Measurements from ENCODE around the gene FLT3. TPM values are rescaled to one million over a fixed set of nuclear protein-coding genes. Genes with fewer than 3 reads are reported as not detected.
"Not testable (repeated sequence)": the region's sequence is repeated elsewhere in the genome, so short reads cannot be mapped to it uniquely, and the experiment has no call there.

The FLT3 gene
- total RNA-seq, 2 experiments from 2014 or later = not detected

DNA sequence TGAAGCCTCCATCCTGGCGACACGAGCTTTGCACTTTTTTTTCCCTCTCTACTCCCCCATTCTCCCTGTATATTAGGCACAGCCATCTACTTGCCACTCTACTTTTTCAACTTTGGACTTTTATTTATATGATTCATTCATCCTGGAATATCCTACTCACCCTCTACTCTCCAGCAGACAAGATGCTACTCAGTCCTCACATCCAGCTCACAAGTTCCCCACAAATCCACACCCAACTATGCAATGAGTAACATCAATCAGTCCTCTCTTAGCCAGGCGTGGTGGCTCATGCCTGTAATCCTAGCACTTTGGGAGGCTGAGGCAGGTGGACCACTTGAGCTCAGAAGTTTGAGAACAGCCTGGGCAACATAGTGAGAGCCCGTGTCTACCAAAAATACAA is 88.0 kb downstream of the FLT3 start:
- CTCF ChIA-PET = interaction anchor here (1.0 kb wide), 1 partner anchor 9 kb away, joined by 3 read pairs; no protein-coding TSS in a partner anchor
- POLR2A ChIA-PET = no interaction called here

DNA sequence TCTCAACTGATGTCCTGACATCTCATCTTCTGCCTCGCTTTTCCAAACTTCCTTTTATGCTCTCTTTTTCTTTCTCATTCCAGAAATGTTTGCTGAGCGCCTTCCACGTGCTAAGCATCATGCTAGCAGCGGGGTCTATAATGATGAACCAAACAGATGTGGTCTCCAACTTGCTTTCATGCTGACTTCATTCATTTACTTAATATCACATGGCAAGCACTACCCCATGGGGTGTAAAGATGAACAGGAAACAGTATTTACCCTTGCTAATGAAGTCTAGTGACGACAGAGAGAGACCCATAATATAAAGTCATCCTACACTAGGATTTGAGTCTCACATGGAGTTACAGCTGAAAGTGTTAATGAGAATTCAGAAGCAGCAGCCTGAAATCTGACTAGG is 90.3 kb downstream of the FLT3 start:
- ChIA-PET POLR2A (no interaction called here), CTCF (no interaction called here)

DNA sequence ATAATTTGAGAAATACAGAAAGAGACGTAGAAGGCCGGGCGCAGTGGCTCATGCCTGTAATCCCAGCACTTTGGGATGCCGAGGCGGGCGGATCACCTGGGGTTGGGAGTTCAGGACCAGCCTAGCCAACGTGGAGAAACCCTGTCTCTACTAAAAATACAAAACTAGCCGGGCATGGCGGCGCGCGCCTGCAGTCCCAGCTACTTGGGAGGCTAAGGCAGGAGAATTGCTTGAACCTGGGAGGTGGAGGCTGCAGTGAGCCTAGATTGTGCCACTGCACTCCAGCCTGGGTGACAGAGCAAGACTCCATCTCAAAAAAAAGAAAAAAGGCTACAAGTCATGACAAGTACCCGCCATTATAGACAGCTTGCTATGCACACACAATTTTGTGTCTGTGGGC is 95.4 kb downstream of the FLT3 start:
- POLR2A ChIA-PET, CTCF ChIA-PET: not testable (repeated sequence)

DNA sequence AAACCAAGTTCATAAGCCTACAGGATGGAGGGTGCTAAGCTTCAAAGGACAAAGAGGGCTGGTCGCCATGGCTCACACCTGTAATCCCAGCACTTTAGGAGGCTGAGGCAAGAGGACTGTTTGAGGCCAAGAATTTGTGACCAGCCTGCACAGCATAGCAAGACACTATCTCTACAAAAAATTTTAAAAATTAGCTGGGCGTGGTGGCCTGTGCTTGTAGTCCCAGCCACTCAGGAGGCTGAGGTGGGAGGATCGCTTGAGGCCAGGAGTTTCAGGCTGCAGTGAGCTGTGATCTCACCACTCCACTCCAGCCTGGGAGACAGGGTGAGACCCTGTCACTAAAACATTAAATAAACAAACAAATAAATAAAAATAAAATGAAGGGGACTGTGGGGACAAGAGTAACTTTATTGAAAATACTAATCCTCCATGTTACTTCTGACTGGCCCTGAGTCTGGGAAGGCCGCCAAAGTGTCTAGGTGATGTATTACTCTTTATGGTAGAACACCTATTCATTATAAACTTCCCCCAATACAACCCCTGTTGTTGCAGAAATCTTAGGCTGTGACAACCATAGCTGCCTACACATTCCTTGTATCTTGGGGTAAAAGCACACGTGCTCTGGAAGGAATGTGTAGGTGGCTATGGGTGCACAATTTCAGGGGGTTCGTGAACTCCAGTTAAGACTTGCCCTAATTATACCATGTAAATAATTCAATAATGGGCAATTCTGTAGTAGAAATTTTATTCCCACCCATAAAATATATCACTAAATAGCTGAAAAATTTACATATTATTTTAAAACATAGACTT is 97.3 kb downstream of the FLT3 start:
- CTCF ChIA-PET = interaction anchor here (0.5 kb wide), 1 partner anchor 61 kb away, joined by 3 read pairs; no protein-coding TSS in a partner anchor
- POLR2A ChIA-PET = no interaction called here

DNA sequence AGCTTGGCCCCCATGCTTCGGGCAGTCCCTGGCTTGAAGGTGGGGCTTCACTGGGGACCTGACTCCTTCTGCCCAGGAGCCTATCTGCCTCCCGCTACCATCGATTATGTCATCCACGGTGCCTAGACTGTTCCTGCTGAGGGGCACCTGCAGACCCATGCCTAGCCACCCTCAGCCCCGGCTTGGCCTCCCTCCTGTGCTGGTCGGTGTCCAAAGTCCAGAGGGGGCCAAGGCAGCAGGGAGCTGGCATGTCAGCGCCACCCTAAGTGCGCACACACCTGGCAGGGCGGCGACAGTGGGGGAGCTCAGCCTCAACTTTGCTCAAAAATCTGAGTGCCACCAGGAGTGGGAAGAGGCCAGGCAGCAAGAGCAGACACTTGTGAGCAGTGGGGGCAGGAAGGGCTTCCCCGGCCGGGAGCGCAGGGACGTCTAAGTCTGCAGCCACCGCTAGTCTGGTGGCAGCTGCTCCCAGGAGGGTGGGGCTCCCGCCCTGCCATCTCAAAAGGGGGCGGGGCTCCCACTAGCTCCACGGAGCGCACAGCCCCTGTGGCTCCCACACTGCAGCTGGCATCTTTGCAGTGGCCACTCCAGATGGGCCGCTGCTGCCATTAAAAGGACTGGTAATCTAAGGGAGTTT is 98.4 kb downstream of the FLT3 start:
- POLR2A ChIA-PET = no interaction called here
- CTCF ChIA-PET = interaction anchor here (0.5 kb wide), 1 partner anchor 62 kb away, joined by 3 read pairs; no protein-coding TSS in a partner anchor

DNA sequence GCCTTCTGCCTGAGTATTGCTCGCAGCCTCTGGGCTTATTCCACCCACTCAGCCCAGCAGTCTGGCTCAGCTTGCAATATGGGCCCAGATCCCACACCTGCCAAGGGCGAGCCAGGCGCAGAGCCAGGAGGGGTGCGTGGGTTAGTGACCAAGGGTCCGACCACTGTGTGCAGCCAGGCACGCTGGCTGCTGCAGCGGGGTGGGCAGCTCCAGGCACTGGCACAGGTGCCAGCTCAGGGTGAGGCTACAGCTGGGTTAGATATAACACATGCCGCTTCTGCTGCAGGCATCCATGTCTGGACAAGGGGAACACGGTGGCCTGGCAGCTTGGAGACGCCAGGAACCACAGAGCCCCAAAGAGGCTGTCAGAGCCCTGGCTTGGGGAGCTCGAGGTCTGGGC is 99.3 kb downstream of the FLT3 start:
- POLR2A ChIA-PET = no interaction called here
- CTCF ChIA-PET = no interaction called here

DNA sequence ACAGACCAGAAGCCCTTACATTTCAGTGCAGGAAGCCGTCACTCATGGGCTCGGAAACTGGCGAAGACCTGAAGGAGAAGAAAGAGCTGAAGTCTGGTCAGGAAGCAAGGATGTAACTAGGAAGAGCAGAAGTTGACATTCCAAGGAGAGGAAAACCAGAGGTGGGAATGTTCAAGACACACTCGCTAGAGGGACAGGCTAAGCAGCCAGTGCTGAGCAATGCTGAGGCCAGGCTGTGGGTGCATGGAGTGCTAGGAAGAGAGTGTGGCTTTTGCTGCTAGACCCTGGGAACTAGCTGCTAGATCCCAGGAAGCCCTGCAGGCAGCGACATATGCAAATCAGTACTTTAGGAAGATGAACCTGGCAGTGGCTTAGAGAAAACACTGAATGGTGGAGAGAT is 99.8 kb downstream of the FLT3 start:
- CTCF ChIA-PET = no interaction called here
- POLR2A ChIA-PET = no interaction called here

DNA sequence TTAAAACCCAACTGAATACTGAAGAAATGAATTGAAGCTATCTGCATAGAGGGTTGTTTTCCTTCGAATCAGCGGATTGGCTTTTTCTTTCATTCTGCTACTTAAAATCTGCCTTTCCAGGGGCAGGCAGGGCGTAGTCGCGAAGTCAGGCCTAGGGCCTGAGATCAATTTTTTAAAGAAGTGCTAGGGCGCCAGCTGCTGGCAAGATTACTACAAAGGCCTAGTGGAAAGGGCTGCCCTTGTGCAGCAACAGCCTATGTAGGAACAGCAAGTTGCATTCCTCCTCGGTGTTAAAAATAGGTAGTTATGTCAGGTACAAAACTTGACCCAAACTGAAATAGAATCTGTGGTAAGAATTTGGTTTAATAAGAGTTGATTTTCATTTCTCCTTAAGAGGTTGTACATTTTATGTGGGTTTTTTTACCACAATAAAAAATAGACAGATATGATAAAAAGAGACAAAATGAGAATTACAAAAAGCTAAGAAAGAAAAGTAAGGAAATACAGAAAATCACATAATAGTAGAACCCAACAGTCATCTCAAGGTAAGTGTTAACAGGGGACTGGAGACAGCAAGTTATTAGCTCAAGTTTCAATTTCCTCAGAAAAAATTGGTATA is 102.4 kb downstream of the FLT3 start:
- CTCF ChIA-PET = interaction anchor here (0.6 kb wide), 1 partner anchor 1015 kb away, joined by 3 read pairs; no protein-coding TSS in a partner anchor

DNA sequence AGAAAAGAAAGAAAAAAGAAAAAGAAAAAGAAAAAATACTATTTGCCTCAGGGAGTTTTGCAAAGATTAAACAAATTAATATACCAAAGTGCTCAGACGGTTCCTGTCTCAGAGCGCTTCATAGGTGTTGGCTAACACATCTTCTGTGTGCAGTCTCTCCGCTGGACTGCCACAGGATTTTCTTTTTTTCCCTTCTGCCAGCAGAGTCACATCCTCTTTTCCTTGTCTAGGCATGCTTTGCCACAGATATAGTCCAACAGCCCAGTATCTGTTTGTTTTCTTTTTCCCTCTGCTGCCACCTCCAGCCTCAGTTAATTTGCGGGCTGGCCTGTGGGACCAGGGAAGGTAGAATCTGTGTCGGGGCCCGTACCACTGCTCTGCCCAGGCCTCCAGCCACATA is 108.5 kb downstream of the FLT3 start:
- ChIA-PET CTCF (no interaction called here), POLR2A (no interaction called here)

More for the DNA sequence above, 102.4 kb downstream of the FLT3 start:
- POLR2A ChIA-PET = no interaction called here

DNA sequence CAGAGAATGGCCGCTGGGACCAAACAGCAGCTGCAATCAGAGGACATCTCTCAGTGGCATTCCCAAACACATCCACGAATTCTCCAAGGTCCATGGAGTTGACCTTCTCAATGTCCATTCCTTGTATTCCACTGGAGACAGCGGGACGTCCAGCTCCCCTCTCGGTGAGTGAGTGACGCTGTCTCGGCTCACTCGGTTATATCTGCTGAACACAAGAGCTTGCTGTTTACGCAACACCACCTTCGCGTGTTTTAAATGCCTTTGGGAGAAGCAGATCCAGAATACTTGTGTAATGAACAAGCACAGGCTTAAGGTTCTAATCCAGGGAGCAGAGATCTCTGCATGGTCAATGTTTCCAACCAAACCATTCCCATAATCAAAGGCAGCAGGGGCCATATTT is 111.9 kb downstream of the FLT3 start, which contains the start of gene URAD:
Gene URAD, minus strand, starts transcription at position 174 of the 400 bp plus-strand sequence. Its CDS starts 56 bp downstream, at position 118.
- ChIA-PET POLR2A (no interaction called here), CTCF (interaction anchor here (0.8 to 1.4 kb wide), 3 partner anchors 13 to 167 kb away, joined by 3 read pairs; no protein-coding TSS in a partner anchor)

DNA sequence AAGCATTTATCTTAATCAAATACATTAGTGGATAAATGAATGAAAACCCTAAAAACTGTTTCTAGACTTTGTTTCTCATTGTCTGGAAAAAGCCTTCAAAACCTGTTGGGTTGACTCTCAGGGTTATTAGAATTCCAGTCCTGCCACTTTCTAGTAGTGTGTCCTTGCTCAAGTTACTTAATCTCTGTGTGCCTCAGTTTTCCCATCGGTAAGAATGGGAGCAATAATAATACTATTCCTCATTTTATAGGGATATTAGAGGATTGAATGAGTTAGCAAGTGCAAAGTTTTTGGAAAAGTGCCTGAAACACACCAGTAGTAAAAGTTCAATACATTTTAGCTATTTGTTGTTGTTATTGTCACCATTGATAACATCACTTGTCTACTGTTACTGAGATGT is 114.8 kb downstream of the FLT3 start:
- ChIA-PET POLR2A (no interaction called here), CTCF (interaction anchor here (1.0 to 4.9 kb wide), 2 partner anchors 11 to 157 kb away, joined by 3 to 41 read pairs; no protein-coding TSS in a partner anchor)

DNA sequence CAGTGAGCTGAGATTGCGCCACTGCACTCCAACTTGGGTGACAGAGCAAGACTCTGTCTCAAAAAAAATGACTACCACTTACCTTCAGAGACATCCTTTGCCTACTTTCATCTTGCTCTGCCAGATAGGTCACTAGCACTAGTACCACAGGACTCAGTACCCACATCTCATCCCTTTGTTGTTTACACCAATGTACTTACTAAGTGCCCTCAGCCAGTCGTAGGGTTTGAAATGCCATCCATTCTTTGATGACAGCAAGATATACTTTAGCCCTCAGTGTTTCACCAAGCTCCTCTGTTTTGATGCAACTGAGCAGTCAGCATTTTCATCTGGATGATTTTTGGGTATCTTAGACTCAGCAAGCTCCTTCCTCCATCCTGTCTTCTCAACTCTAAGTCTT is 118.0 kb downstream of the FLT3 start:
- ChIA-PET POLR2A (no interaction called here), CTCF (interaction anchor here (1.0 to 4.9 kb wide), 4 partner anchors 24 to 154 kb away, joined by 3 to 41 read pairs (median 8); no protein-coding TSS in a partner anchor)

DNA sequence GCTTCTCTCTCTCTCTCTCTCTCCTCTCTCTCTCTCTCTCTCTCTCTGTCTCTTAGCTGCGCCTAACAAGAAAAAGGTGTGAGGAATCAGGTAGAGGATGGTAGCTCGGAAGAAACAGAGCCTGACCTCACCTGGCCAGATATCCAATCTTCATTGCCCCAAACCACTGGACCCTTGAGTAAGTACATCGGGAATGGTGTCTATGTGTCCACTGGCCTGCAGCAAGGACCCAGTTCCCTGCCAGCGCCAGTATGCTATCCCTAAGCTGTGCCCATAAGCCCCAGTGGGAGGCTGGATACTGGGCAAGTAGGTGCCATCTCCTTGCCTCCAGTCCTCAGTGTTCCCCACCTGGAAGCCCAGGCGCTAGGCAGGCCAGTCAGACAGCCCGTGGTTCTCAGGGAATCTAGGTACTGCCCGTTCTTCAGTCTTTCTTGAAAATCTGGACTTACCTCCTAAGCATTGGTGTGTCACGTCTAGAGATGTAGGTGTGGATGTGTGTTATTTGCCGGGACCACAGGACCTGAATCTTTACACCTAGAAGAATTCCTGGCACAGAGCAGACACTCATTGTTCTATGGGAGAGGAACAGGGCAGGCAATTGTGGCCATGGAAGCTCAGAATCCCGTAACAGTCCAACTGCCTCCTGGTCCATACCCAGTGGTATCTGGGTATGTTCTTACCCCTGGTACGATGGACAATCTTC is 119.2 kb downstream of the FLT3 start:
- CTCF ChIA-PET = interaction anchor here (0.5 to 4.9 kb wide), 2 partner anchors 153 to 538 kb away, joined by 3 to 41 read pairs; no protein-coding TSS in a partner anchor
- POLR2A ChIA-PET = no interaction called here

DNA sequence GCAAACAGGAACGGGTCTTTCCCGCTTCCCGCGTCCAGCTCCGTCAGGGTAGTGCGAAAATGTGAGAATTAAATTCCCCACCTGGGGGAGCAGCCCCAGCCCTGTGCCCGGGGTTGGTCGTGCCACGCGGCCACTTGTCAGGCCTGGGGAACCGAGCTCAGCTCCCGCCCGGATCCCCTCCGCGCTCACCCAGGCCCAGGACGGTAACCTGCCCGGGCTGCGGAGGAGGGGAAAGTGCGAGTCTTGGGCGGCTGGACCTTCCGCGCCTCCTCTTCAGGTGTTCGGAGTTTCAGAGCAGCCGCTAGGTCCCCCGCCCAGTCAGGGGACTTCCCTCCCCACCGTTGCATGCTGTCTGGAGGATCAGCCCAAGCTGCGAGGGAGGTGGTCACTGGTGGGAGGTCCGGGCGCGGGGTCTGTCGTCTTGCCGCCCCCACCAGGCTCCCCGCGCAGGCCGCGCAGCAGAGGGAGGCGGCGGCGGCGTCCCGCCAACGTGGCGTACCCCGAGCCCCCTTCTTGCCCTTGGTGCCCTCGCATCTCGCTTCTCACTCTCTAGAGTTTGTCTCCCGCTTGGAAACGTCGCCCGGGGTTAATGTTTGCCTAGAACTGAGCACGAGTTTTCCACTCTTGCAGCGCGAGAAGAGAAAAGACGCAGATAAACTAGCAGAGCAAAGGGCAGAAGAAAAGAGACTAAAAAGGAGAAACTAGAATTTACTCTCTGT is 119.9 kb downstream of the FLT3 start:
- ChIA-PET CTCF (interaction anchor here (0.9 kb wide), 1 partner anchor 27 kb away, joined by 4 read pairs; no protein-coding TSS in a partner anchor), POLR2A (no interaction called here)

DNA sequence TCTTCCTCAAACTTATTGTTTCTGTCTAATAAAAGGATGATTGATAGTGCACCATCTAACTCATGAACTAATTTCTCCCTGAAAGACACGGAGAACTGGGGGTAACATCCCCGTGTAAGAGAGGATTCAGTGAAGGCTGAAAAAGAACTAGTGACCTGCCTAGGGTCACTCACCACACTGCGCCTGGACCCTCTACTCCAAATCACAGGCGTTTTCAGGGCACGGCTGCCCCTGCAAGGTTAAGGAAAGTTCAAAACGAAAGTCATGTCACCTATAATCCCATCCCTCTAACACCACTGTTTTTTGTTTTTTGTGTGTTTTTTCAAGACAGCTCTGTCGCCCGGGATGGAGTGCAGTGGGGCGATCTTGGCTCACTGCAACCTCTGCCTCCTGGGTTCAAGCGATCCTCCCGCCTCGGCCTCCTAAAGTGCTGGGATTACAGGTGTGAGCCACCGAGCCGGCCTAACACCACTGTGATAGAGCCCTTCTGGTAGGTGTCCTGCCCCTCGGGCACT is 120.6 kb downstream of the FLT3 start:
- ChIA-PET POLR2A (no interaction called here), CTCF (interaction anchor here (0.9 kb wide), 1 partner anchor 27 kb away, joined by 4 read pairs; no protein-coding TSS in a partner anchor)

DNA sequence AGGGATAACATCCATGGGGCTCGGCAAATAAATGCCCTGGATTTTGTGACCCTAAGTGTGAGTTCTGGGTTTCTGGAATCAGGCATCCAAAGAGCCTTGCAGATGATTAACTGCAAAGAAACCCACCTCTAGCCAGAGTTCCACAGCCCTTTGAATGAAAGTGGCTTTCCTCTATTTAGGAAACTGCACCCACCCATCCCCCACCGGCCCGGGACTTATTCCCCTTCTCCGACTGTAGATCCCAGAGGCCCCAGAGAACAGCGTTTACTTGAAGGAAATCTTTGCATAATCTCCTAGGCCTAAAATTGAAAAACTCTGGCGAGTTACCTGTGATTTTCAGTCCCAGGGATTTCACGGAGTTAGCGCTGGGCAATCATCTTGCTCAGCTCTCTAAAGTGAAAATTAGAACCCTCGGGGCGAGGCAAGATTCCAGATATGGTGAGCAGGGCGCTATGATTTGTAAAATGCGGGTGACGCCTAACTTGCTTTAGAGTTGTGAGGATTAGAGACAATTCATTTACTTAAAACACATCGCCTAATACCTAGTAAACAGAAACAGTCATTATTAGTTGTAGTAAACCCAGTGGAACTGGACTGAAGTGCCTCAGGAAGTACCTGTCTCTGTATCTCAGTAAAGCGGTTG is 121.3 kb downstream of the FLT3 start:
- POLR2A ChIA-PET = no interaction called here
- CTCF ChIA-PET = no interaction called here

DNA sequence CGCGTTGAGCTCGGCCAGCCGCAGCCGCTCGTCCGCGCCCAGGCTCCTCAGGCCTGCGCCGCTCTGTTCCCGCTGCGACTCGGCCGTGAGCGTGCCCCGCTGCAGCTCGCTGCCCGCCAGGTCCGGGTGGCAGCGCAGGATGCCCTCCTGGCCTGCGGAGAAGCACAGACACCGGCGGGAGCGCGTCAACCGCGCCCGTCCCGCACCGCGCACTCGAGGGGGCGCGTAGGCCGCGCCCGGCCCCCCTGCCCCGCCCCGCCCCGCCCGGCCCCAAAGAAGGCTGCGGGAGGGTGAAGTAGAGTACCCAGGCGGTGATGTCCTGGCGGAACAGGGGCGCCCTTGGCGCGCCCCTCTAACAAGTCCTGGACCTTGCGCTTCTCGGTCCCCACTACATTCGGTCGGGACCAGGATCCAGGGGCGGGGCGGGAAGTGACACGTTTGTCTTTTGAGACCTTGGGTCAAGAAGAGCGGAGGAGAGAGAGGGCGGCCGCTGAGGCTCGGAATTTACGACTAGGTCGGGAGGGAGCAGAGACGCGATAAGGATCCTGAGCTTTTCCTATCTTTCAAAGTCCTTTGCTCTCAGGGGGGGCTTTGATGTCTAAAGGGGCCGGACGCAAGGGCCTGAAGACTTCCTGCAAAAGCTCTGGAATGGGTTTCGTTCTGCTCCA is 121.9 kb downstream of the FLT3 start:
- CTCF ChIA-PET = no interaction called here
- POLR2A ChIA-PET = interaction anchor here (0.5 kb wide), 1 partner anchor 98 kb away, joined by 3 read pairs; no protein-coding TSS in a partner anchor
